OCI-LY3 (cell line): ENCODE data around the gene TMEM9B.

ENCODE experiments used
- CTCF ChIP-seq: fragments of 200-600, 300-600 bp; sonication (generic); IDR thresholded peaks from 2 replicates; pipeline ENCODE4 v1.5.1; 2014; ENCODE audit warnings: antibody characterized with exemption, low read length, low read depth
- EZH2phosphoT487 ChIP-seq: fragments of 200-600 bp; shearing (Covaris generic); IDR thresholded peaks from 2 replicates; pipeline ENCODE4 v1.6.1; 2018; ENCODE audit warnings: antibody characterized with exemption, mixed run types, low read depth

DNA sequence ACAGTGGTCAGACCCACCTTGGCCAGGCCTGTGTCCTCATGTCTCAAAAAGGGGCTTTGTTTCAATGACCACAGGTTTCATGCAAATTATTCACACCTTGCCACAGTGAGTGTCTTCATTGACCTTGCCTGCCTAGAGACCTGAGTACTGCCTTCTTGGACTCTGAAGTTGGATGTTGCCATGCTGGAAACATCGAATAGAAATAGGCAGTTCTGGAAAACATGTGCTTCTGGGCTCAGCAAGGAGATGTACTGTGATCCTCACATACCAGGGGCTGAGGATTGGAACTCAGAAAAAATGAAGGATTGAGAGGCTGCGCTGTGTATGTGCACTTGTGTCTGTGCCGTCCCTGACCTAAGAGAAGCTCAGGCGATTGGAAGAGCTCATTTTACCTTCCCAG, 49.1 kb upstream of the TMEM9B start:
- TF ChIP-seq CTCF: no peak
- no peak for TF ChIP-seq EZH2phosphoT487
